ENCODE data around the gene CAVIN3. TPM values are rescaled to one million over a fixed set of nuclear protein-coding genes. Genes with fewer than 3 reads are reported as not detected.
A peak's percentile ranks its signal among the peaks of the same experiment; 100 is the strongest.

The CAVIN3 gene
- total and polyA plus RNA-seq, 2 of the 8 experiments (the other 6 are each of a cell fraction or from before 2014, with no cell fraction given) = 17.7 to 26.4 TPM

DNA sequence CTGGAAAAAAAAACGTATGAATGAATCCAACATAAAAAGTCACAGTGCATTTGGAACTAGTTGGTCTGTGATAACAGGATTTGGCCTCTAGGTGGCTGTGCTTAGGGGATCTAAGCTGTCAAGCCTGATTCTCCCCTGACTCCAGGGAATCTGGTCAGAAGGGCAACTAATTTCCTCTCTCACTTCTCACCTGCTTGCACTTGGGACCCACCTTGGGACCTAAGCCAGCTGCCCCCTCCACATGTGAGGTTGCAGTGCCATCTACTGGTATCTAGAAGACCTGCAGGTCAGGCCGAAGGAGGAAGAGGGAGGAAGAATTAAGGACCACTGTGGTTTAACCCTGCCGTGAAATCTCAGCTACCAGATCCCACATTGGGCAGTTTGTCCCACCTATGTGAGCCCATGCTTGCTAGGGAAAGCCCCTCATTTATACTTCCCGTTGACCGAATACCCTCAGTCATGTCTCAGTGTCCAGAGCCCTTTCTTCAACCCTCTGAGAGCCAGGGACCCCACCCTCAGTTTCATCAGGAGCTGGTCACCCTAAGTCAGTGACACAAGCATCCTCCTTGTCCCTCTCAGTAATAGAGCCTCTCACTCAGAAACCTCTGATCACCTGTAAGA, 33.2 kb upstream of the CAVIN3 start (continued):
- TF ChIP-seq RAD21 (IDR thresholded peaks at IDR 0.05 in 1 of 2, conservative IDR thresholded peaks at IDR 0.05 in 1 of 2; ENCODE audit: low read depth in 2 of 2, low read length in 2 of 2) = peak; percentile 100
- TF ChIP-seq TBP (IDR thresholded peaks at IDR 0.05; ENCODE audit: low read depth, low read length) = peak; percentile 40; the same call in 1 of the 2 replicates
- 0 out of 2 replicates have a peak, but pooled peaks have one; percentile 25 for TF ChIP-seq RXRA (IDR thresholded peaks at IDR 0.05; ENCODE audit: insufficient read depth, low read depth, low read length)
- 0 out of 2 replicates have a peak, but pooled peaks have one; percentile 26 for TF ChIP-seq TAF1 (IDR thresholded peaks at IDR 0.05; ENCODE audit: low read depth, low read length)
- TF ChIP-seq CREB1 (IDR thresholded peaks at IDR 0.05) = peak; percentile 32
- TF ChIP-seq CBX5 (IDR thresholded peaks at IDR 0.05; ENCODE audit: low read depth, low read length) = no peak
- TF ChIP-seq, protein P1, sequence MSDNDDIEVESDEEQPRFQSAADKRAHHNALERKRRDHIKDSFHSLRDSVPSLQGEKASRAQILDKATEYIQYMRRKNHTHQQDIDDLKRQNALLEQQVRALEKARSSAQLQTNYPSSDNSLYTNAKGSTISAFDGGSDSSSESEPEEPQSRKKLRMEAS (IDR thresholded peaks at IDR 0.05) = peak; percentile 34; the same call in 1 of the 2 replicates
- peak; percentile 6 for TF ChIP-seq NANOG (IDR thresholded peaks at IDR 0.05; ENCODE audit: insufficient read depth, low read depth, low read length, poor library complexity, severe bottlenecking)
- TF ChIP-seq, protein P2, sequence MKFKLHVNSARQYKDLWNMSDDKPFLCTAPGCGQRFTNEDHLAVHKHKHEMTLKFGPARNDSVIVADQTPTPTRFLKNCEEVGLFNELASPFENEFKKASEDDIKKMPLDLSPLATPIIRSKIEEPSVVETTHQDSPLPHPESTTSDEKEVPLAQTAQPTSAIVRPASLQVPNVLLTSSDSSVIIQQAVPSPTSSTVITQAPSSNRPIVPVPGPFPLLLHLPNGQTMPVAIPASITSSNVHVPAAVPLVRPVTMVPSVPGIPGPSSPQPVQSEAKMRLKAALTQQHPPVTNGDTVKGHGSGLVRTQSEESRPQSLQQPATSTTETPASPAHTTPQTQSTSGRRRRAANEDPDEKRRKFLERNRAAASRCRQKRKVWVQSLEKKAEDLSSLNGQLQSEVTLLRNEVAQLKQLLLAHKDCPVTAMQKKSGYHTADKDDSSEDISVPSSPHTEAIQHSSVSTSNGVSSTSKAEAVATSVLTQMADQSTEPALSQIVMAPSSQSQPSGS (IDR thresholded peaks at IDR 0.05; ENCODE audit: low read length) = peak; percentile 66; the same call in 1 of the 2 replicates
- TF ChIP-seq TAF7 (optimal IDR thresholded peaks at IDR 0.05; ENCODE audit: borderline replicate concordance, low read depth, low read length) = no peak
- peak; percentile 77 to 95; a peak in 3 of 4 replicates for TF ChIP-seq SIN3A (conservative IDR thresholded peaks at IDR 0.05 in 1 of 2, IDR thresholded peaks at IDR 0.05 in 1 of 2; ENCODE audit: low read depth in 1 of 2, low read length in 2 of 2)
- TF ChIP-seq TEAD4 (IDR thresholded peaks at IDR 0.05; ENCODE audit: low read depth, low read length) = peak; percentile 60; the same call in 1 of the 2 replicates

All from H1 (cell line).